Glomerular visceral epithelial cell (primary cell): ENCODE results near the gene TOR4A.
A peak's percentile ranks its signal among the peaks of the same experiment; 100 is the strongest.
"Not testable (repeated sequence)": the region's sequence is repeated elsewhere in the genome, so short reads cannot be mapped to it uniquely, and the experiment has no call there.

Experiments used
- DNase-seq: peaks from one replicate; pipeline ENCODE4 v3.0.0-alpha.2; 2016; ENCODE audit errors: extremely low spot score

TOR4A gene

GRCh38 chr9:137237759-137238726 lies 39.5 kb upstream of the TOR4A start:
- no peak for DNase-seq

- DNase-seq = not testable (repeated sequence)
Measured at GRCh38 chr9:137239541-137240200, 37.9 kb upstream of the TOR4A start.

- DNase-seq = peak; percentile 84
Measured at GRCh38 chr9:137240318-137240840, 37.1 kb upstream of the TOR4A start.

GRCh38 chr9:137240841-137241489 lies 36.6 kb upstream of the TOR4A start, which contains the start of gene TUBB4B:
TSS of gene TUBB4B (plus strand) at chr9:137241287. CDS start at chr9:137241361, 74 bp downstream.
- DNase-seq = peak; percentile 100

GRCh38 chr9:137241490-137242268 lies 35.8 kb upstream of the TOR4A start:
- peak; percentile 68 for DNase-seq

- no peak for DNase-seq
Measured at GRCh38 chr9:137242269-137243203, 35.0 kb upstream of the TOR4A start.

- DNase-seq = not testable (repeated sequence)
Measured at GRCh38 chr9:137243266-137243625, 34.3 kb upstream of the TOR4A start.

GRCh38 chr9:137243626-137244485 lies 33.7 kb upstream of the TOR4A start:
- DNase-seq = peak; percentile 40

GRCh38 chr9:137244486-137245449 lies 32.8 kb upstream of the TOR4A start:
- no peak for DNase-seq

- DNase-seq = no peak
Measured at GRCh38 chr9:137245450-137246421, 31.8 kb upstream of the TOR4A start.

GRCh38 chr9:137247135-137247915 lies 30.2 kb upstream of the TOR4A start:
- DNase-seq = no peak

GRCh38 chr9:137247916-137248175 lies 29.7 kb upstream of the TOR4A start:
- no peak for DNase-seq

- DNase-seq = no peak
Measured at GRCh38 chr9:137250329-137251193, 27.0 kb upstream of the TOR4A start.

- DNase-seq = no peak
Measured at GRCh38 chr9:137251194-137251461, 26.4 kb upstream of the TOR4A start, which contains the start of gene STPG3. TSS of gene STPG3 (plus strand) at chr9:137251286. CDS start at chr9:137251287, 1 bp downstream.

- DNase-seq = no peak
Measured at GRCh38 chr9:137251490-137252268, 25.8 kb upstream of the TOR4A start.
